Left renal pelvis (tissue), 4 donors: ENCODE measurements around the gene TMEM38B. TPM values are rescaled to one million over a fixed set of nuclear protein-coding genes. Genes with fewer than 3 reads are reported as not detected.
A peak's percentile ranks its signal among the peaks of the same experiment; 100 is the strongest.
"Not testable (repeated sequence)": the region's sequence is repeated elsewhere in the genome, so short reads cannot be mapped to it uniquely, and the experiment has no call there.

Experiments used
- DNase-seq, 4 donors: peaks; one replicate each; pipeline ENCODE4 v3.0.0-alpha.2; 2013; ENCODE audit warnings: low read depth in 4 of 4, low spot score in 3 of 4
- polyA plus RNA-seq, 4 donors: library from polyadenylated mRNA; unstranded; fragments of 120-200 nt; gene quantifications; one replicate each; pipeline ENCODE4 v1.2.1, GENCODE V29; 2013; ENCODE audit not compliant: insufficient read length in 4 of 4

Gene TMEM38B
- polyA plus RNA-seq, 4 donors, result 12.7 to 50.7 (median 45.1) TPM

- DNase-seq, result no peak
Observed at GRCh38 chr9:105681313-105681712, 13.0 kb upstream of the TMEM38B start.

- no peak for DNase-seq
Observed at GRCh38 chr9:105681724-105682123, 12.6 kb upstream of the TMEM38B start.

GRCh38 chr9:105683688-105684275 is 10.6 kb upstream of the TMEM38B start:
- no peak for DNase-seq

- DNase-seq, result no peak
Observed at GRCh38 chr9:105686936-105687335, 7.4 kb upstream of the TMEM38B start.

DNA sequence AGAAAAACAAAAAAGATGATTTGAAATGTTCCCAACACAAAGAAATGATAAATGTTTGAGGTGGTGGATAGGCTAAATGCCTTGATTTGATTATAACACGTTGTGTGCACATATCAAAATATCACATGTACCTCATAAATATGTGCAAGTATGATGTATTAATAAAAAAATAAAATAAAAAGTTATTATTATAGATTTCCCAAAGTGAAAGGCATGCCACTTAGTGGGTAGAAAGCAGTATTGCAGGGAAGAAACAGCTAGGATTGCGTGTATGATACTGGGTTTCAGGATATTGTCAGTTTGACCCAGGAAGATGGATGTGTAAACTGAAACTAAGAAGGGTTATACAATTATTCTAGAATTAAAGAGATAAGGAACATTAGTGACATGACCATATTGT is 3.6 kb upstream of the TMEM38B start:
- no peak for DNase-seq

DNA sequence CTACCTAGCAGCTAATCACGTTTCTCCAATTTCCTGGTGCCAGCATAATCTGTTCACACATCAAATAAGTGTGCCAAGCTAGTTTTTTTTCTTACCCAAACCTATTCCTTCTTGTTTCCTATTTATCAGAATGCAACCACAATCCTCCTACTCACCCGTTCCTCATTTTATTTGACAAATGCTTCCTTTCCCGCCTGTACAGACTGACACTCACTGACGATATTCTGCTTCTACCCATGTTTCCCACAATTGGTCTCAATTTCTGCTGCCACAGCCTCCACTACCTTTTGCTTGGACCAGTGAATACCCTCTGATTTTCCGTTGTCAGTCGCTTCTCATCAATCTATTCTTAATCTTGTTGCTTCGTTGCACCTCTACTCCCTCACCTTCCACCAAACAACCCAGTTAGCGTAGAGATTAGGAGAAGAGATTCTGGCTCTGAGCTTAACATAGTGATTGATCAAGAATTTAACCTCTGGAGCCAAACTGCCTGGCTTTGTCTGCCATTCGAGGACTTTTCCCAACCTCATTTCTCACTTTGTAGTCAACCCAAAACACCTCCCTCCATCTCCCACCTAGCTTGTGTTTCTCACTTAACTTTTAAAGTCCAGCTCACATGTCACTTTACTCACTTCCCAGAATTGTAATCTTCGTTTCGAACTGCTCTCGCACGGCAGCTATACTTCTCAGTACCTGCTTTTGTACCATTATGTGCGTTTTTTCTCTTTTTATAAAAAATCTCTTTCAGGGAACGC is 729 bp upstream of the TMEM38B start:
- peak in 2 of 4 donors; percentile 17 to 25 for DNase-seq

DNA sequence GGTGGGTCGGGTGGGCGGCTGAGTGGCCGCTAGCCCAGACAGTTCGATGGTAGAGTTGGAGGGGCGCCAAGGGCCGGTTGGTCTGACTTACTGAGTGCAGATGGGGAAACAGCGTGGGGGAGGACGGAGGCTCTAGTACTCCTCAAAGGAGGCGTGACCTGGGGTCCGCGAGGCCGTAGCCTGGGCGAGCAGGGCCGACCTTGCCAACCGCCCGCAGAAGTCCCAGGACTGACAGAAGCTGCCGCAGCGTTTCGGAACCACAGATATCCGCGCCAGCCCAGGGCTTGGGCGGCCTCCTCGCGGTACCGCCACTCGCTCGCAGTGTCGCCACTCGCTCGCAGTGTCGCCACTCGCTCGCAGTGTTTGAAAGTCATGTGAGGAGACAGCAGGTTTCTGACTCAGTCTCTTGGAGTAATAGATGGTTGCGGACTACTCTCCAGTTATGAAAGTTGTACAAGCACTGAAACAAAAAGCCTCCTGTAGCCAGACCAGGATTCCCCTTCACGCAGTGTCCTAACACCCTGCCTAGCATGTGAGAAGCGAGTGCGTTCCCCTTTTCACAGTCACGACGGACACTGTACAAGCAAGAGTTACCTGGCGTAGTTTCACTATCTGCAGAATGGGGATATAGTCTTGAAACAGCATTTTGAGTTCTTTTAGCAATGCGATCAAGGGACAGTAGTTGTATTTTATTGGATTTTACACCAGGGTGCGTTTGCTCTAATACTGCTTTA is 674 bp downstream of the TMEM38B start:
- DNase-seq, result peak; percentile 36 to 46 (median 40)

DNA sequence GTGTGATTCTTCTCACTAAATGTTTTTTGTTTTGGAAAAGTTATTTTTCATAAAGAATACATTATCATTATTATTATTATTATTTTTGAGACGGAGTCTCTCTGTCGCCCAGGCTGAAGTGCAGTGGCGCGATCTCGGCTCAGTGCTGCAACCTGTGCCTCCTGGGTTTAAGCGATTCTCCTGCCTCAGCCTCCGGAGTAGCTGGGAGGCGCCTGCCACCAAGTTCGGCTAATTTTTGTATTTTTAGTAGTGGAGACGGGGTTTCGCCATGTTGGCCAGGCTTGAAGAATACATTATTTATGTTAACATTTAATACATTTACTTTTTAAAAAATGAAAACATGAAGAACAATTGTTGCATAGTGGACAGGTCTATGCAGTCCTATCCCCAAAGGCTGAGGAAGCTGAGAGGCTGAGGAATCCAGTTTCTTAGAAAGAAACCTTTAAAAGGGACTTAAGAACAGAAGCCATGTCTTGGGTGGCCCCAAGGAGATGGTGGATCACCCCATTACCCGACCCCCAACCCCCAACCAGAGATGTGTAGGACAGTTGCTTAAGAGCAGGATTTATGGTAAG is 2.0 kb downstream of the TMEM38B start:
- DNase-seq, result no peak

GRCh38 chr9:105697871-105698270 is 3.5 kb downstream of the TMEM38B start:
- no peak for DNase-seq

- DNase-seq, result no peak
Observed at GRCh38 chr9:105698348-105698870, 4.1 kb downstream of the TMEM38B start.

DNA sequence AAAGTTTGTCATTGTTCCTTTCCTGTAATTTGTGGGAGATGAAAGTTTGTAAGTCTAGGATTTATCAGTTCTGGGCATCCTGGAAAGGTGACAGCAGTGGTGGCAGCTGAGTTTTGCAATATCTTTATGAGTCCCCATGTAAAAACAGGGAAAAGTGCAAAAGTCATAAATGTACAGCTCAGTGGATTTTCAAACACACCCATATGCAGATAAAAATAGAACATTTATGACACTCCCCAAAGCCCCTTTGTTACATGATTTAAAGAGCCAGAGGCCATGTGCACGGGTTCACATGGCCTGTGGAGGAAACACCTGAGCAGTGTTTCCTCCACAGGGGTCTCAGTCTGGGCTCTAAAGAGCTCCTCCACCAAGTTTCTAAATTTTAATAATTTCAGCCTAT is 6.3 kb downstream of the TMEM38B start:
- DNase-seq, result no peak

DNA sequence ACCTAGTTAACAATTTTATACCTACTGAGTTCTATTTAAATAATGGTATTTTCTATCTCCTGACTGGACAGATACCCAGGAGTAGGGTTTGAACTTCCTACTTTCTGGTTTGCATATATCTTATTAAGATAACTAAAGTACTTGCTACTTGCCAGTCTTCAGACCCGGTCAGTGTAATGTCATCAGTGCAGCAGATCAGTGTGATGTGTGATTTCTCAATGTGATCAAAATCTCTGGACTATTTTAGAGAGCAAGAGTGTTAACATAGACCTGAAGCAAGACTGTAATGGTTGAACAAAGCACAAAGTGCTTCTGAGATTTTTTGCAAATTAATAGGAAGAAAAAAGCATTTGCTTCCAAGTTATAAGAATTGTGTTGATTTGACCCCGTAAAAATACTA is 6.8 kb downstream of the TMEM38B start:
- no peak for DNase-seq

GRCh38 chr9:105702207-105702606 is 7.9 kb downstream of the TMEM38B start:
- DNase-seq, result no peak

DNA sequence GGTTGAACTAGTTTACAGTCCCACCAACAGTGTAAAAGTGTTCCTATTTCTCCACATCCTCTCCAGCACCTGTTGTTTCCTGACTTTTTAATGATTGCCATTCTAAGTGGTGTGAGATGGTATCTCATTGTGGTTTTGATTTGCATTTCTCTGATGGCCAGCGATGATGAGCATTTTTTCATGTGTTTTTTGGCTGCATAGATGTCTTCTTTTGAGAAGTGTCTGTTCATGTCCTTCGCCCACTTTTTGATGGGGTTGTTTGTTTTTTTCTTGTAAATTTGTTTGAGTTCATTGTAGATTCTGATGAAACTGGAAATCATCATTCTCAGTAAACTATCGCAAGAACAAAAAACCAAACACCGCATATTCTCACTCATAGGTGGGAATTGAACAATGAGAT is 9.3 kb downstream of the TMEM38B start:
- not testable (repeated sequence) for DNase-seq

DNA sequence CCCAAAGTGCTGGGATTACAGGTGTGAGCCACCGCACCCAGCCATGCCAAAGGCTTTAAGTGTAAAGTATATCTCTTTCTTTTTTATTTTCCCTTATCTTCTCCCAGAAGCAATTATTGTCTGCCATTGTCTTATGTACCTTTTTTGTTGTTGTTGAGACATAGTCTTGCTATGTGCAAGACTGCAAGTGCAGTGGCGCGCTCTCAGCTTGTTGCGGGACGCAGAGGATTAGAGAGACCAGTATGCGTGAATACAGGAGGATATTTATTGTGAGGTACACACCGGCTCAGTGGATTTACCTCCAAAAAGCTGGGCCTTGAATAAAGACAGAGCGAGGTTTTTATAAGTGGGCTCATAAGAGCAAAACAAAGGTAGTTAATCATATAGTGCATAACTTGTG is 11.8 kb downstream of the TMEM38B start:
- no peak for DNase-seq

DNA sequence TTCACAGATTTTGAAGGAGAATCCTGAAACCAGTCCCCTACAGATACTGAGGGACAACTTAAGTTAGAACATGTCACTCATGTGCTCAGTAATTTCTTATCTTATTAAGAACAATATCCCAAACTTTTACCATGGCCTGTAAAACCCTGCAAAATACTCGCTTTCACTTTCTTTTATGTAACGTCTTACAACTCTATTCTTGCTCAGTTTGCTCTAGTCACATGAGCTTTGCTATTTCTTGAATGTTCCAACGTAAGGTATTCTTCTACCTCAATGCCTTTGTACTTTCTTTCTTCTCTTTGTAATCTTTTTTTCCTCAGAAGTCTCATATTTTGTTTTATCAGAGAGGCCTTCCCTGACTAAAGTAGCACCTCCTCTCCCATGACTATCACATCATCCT is 14.1 kb downstream of the TMEM38B start:
- DNase-seq, result no peak

GRCh38 chr9:105710638-105711037 is 16.3 kb downstream of the TMEM38B start:
- no peak for DNase-seq

GRCh38 chr9:105711867-105712266 is 17.5 kb downstream of the TMEM38B start:
- no peak for DNase-seq

DNA sequence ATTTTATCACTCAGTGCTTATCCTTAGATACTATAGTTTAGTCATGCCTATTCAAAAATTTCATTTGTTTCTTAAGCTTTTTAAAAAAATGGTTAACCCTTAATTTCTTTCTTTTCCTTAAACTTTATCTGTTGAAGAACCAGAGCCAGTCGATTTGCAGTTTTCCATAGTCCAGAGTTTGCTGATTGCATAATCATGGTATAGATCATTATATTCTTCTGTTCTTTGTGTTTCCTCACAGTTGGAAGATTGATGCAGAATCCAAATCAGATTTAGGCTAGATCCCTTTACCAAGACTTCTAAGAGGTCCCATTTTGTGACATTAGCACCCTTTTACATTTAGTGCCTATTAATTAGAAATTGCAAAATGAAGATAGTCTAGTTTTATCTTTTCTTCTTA is 18.0 kb downstream of the TMEM38B start:
- DNase-seq, result no peak

DNA sequence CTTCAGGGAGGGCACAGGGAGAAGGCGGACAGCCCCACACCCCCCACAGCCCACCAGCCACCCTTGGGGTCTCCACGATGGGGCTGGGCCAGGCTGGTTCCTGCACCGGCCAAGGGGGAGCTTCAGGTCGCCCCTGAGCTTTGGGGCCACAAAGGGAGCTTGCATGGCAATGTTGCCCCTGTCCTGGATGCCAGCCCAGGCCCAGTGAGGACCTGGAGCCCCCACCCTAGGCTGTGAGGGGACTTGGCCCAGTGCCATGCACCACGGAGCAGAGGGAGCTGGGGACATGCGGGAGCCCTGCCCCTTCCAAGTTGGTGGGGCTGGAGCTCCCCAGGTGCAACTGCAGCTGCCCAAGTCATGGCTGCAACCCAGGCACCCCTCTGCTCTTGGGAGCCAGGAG is 18.4 kb downstream of the TMEM38B start:
- no peak for DNase-seq
